GM12873 (cell line): ENCODE measurements around the gene ZMIZ1.

ENCODE experiments used
- TF ChIP-seq, protein P1 (sequence below): IDR thresholded peaks from 2 replicates; pipeline ENCODE4 v1.5.1; 2012; ENCODE audit warnings: low read depth, mild to moderate bottlenecking, moderate library complexity, low read length, control low read depth; ENCODE audit not compliant: insufficient read depth; ENCODE audit errors: missing control alignments

ZMIZ1 gene

DNA sequence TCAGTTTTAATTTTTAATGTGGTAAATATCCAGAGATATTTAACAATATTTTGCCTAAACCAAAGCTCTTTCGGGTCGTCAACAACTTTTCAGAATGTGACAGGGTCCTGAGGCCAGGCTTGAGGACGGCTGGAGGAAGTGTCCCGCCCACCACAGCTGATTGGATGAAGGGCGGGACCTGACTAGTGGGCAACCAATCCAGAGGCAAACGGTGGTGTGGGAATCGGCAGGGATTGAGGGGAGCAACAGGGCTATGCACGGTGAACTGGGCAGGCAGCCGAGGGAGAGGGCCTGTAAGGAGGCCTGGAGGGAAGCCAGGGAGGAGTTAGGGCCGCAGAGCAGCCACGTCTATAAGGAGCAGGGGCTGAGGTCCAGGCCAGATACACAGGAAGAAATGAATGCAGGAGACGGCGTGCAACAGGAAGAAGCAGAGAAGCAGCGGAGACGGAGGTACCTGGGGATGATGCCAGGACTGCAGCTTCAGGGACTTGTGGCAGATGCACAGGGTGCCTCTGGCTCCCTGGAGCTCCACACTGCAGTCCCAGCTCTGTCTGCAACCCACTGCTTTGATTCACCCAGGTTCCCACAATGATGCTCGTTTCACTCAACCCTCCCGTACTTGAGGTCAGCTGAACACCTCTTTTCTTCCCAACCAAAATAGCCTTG, 46.1 kb upstream of the ZMIZ1 start:
- TF ChIP-seq, protein P1, sequence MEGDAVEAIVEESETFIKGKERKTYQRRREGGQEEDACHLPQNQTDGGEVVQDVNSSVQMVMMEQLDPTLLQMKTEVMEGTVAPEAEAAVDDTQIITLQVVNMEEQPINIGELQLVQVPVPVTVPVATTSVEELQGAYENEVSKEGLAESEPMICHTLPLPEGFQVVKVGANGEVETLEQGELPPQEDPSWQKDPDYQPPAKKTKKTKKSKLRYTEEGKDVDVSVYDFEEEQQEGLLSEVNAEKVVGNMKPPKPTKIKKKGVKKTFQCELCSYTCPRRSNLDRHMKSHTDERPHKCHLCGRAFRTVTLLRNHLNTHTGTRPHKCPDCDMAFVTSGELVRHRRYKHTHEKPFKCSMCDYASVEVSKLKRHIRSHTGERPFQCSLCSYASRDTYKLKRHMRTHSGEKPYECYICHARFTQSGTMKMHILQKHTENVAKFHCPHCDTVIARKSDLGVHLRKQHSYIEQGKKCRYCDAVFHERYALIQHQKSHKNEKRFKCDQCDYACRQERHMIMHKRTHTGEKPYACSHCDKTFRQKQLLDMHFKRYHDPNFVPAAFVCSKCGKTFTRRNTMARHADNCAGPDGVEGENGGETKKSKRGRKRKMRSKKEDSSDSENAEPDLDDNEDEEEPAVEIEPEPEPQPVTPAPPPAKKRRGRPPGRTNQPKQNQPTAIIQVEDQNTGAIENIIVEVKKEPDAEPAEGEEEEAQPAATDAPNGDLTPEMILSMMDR, result no peak

- TF ChIP-seq, protein P1, result no peak
Observed at GRCh38 chr10:79023240-79024162, 45.3 kb upstream of the ZMIZ1 start.

- TF ChIP-seq, protein P1, result no peak
Observed at GRCh38 chr10:79024296-79024695, 44.5 kb upstream of the ZMIZ1 start.

DNA sequence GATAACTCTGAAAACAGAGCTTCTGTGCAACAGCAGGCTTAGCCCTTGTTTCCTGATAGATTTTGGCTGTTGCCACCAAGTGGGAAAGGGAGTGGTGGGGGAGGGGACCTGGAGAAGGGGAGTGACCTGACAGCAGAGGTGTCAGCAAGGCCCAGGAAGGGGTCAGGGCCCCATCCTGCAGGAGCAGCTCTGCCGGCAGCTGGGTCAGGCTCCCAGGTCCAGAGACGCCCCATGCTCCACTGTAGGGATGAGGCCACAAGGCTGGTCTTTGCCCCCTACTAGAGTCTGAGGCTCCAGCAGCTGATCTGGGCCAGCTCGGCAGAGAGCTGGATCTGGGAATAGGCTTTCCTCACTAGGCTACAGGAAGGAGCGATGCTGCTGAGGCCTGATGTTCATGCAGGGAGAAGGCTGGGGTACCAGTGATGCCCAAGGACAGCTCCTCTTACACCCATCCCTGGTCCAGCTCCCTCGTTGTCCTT, 44.0 kb upstream of the ZMIZ1 start:
- TF ChIP-seq, protein P1, result no peak

DNA sequence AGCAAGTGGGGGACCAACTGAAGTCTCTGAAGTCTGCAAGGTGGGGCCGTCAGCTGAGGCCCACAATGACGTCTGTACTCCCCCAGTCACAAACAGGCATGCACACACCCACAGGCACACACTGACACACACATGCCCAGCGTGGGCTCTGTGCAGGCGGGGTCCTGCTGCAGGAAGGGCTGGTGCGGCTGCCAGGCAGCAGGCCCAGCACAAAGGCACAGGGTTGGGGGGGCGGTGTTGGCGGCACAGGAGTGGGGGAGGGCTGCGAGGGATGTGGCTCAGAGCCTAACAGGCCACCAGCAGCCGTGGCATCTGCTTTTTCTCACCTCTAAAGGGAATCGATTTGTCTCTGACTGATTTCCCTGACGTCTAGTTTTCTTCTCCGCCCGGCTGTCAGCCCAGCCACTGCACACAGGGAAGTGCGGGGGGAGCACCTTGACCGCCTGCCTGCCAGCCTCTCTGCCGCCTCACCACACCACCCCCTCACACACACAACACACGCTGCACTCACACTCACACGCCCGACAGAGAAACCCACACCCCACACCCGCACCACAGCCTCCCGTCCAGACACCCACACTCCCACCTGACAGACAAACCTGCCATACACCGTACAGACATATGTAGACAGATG, 43.5 kb upstream of the ZMIZ1 start:
- TF ChIP-seq, protein P1, result no peak

GRCh38 chr10:79026341-79026761, 42.4 kb upstream of the ZMIZ1 start:
- TF ChIP-seq, protein P1, result no peak

DNA sequence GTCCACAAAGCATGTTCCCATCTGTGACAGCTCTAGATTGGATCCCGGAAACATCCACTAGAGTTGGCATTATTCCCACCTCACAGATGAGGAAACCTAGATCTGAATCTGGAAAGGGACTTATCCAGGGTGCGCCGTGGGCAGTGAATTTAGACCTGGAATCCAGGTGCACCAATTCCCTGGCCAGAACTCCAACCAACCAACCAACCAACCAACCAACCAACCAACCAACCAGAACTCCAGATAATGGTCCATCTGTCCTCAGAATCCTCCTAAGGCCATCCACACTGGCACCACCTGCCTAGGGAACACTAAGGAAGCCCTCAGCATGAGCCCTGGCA, 42.0 kb upstream of the ZMIZ1 start:
- TF ChIP-seq, protein P1, result no peak
